ENCODE measurements around the gene JUND.

The JUND gene

GRCh38 chr19:18319591-18320135 lies 38.2 kb upstream of the JUND start:
- Histone ChIP-seq H3K9ac (ENCODE audit: low read length) (no peak overlapping the region), H3K36me3 (ENCODE audit: low read length) (no peaks in the 10 kb centered on the region), H3K27ac (ENCODE audit: low read depth, low read length) (no peak overlapping the region), H3K4me3 (ENCODE audit: insufficient read depth, low read length, poor library complexity, severe bottlenecking) (no peak overlapping the region), H2AFZ (ENCODE audit: low read depth, low read length, severe bottlenecking) (no peak overlapping the region), H3K9me3 (ENCODE audit: insufficient read depth, low read length) (no peaks in the 10 kb centered on the region), H3K9me2 (replicated peaks; ENCODE audit: insufficient read depth, low read length) (no peaks in the 10 kb centered on the region), H4K20me1 (ENCODE audit: low read depth, low read length) (no peaks in the 10 kb centered on the region), H3F3A (ENCODE audit: insufficient read depth) (peaks cover 11% of the 10 kb centered on the region), H3K27me3 (ENCODE audit: low read length) (no peaks in the 10 kb centered on the region), H3K4me2 (ENCODE audit: low read depth, low read length, poor library complexity, severe bottlenecking) (no peak overlapping the region), H3K79me2 (ENCODE audit: insufficient read depth, low read length) (peaks cover 45% of the 10 kb centered on the region)
- TF ChIP-seq CTCF (IDR thresholded peaks at IDR 0.05; ENCODE audit: insufficient read depth, low read length, poor library complexity, severe bottlenecking) (no peak), EZH2phosphoT487 (conservative IDR thresholded peaks at IDR 0.05; ENCODE audit: low read length) (no peak)

DNA sequence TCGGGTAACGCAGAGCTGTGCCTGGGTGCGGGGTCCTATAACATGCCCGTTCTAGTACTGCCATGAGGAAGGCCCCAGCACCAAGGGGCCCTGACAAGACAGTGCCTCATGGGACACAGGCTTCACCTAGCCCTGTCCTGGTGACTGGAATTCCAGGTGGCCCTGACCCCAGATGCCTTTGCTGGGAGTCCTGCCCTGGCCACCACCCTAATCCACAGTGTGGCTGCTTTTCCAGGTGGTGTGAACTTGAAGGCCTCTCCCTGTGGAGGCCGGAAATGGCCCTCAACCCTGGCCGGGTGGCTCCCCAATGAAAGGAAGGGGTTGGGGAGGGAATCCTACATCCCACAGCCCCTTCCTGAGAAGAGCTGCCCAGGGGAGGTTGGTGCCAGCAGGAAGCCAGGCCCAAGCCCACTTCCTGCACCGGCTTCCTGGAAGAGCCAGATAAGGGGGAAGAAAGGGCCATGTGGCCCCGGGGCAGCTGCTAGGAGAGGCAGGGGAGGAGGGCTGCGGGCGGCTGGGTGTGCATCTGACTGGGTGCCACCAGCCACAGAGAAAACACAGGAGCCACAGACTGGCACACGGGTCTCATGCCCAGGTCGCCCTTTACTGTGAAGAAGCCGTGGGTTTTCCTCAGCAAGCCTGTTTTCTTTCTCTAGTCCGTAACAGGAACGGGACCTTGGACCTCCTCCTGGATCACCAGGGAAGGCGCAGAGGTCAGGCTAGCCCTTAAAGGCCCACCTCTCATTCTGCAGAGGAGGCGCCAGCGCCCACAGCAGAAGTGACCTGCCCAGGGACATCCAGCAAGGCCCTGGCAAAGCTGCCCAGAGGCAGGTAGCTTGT lies 36.8 kb upstream of the JUND start:
- Histone ChIP-seq H2AFZ (ENCODE audit: low read depth, low read length, severe bottlenecking) (no peak overlapping the region), H3K27me3 (ENCODE audit: low read length) (no peaks in the 10 kb centered on the region), H3K9me3 (ENCODE audit: insufficient read depth, low read length) (no peaks in the 10 kb centered on the region), H3K9ac (ENCODE audit: low read length) (no peak overlapping the region), H3K4me2 (ENCODE audit: low read depth, low read length, poor library complexity, severe bottlenecking) (no peak overlapping the region), H3F3A (ENCODE audit: insufficient read depth) (peaks cover under 1% of the 10 kb centered on the region; the same call in 1 of the 2 replicates), H3K79me2 (ENCODE audit: insufficient read depth, low read length) (peaks cover 45% of the 10 kb centered on the region), H3K4me3 (ENCODE audit: insufficient read depth, low read length, poor library complexity, severe bottlenecking) (no peak overlapping the region), H4K20me1 (ENCODE audit: low read depth, low read length) (no peaks in the 10 kb centered on the region), H3K9me2 (replicated peaks; ENCODE audit: insufficient read depth, low read length) (no peaks in the 10 kb centered on the region), H3K36me3 (ENCODE audit: low read length) (no peaks in the 10 kb centered on the region), H3K27ac (ENCODE audit: low read depth, low read length) (no peak overlapping the region)
- TF ChIP-seq CTCF (IDR thresholded peaks at IDR 0.05; ENCODE audit: insufficient read depth, low read length, poor library complexity, severe bottlenecking), result no peak

GRCh38 chr19:18313398-18313797 lies 32.0 kb upstream of the JUND start:
- Histone ChIP-seq H2AFZ (ENCODE audit: low read depth, low read length, severe bottlenecking) (no peak overlapping the region), H4K20me1 (ENCODE audit: low read depth, low read length) (no peaks in the 10 kb centered on the region), H3K4me2 (ENCODE audit: low read depth, low read length, poor library complexity, severe bottlenecking) (no peak overlapping the region), H3K36me3 (ENCODE audit: low read length) (no peaks in the 10 kb centered on the region), H3K9me3 (ENCODE audit: insufficient read depth, low read length) (no peaks in the 10 kb centered on the region), H3K9ac (ENCODE audit: low read length) (no peak overlapping the region), H3K79me2 (ENCODE audit: insufficient read depth, low read length) (0 out of 2 replicates have a peak, but pooled peaks cover 10% of the 10 kb centered on the region), H3K27ac (ENCODE audit: low read depth, low read length) (no peak overlapping the region), H3K27me3 (ENCODE audit: low read length) (no peaks in the 10 kb centered on the region), H3F3A (ENCODE audit: insufficient read depth) (no peaks in the 10 kb centered on the region), H3K4me3 (ENCODE audit: insufficient read depth, low read length, poor library complexity, severe bottlenecking) (no peak overlapping the region), H3K9me2 (replicated peaks; ENCODE audit: insufficient read depth, low read length) (no peaks in the 10 kb centered on the region)
- no peak for TF ChIP-seq EZH2phosphoT487 (conservative IDR thresholded peaks at IDR 0.05; ENCODE audit: low read length)
- TF ChIP-seq CTCF (IDR thresholded peaks at IDR 0.05; ENCODE audit: insufficient read depth, low read length, poor library complexity, severe bottlenecking), result no peak

Data from SU-DHL-6 (cell line).